ENCODE results near the gene B3GLCT.

- TF ChIP-seq GATA3 (IDR thresholded peaks at IDR 0.05; ENCODE audit: low read depth, low read length): no peak
- no peak for TF ChIP-seq GATA2 (IDR thresholded peaks at IDR 0.05; ENCODE audit: low read depth, low read length)
Observed at GRCh38 chr13:31179241-31179640, 20.5 kb upstream of the B3GLCT start.

Measured in SH-SY5Y (cell line).